SK-N-DZ (cell line): ENCODE data around the gene TMPRSS11A.
A peak's percentile ranks its signal among the peaks of the same experiment; 100 is the strongest.

ENCODE experiments used
- DNase-seq: peaks from one replicate; pipeline ENCODE4 v3.0.0-alpha.2; 2015; ENCODE audit warnings: low spot score
- small RNA-seq, 2 experiments: library from RNA; depleted of rRNA; stranded (forward); fragments of <200 nt; gene quantifications; one replicate each; pipeline ENCODE3, GENCODE V24; 2014

TMPRSS11A gene

GRCh38 chr4:67871867-67872266, 91.4 kb downstream of the TMPRSS11A start:
- peak; percentile 3 for DNase-seq

GRCh38 chr4:67869580-67870190, 93.6 kb downstream of the TMPRSS11A start:
- no peak for DNase-seq

- DNase-seq = no peak
Observed at GRCh38 chr4:67861513-67861912, 101.8 kb downstream of the TMPRSS11A start.

Small RNAs within 50 kb of the gene (small RNA-seq; reads per million reads assigned to genes)
- gene RNU6-95P = 0 to 0.18 reads per million in 2 experiments
